Gastrocnemius medialis (tissue), 4 donors: ENCODE results near the gene SPSB1. TPM values are rescaled to one million over a fixed set of nuclear protein-coding genes. Genes with fewer than 3 reads are reported as not detected.
A peak's percentile ranks its signal among the peaks of the same experiment; 100 is the strongest.
"Not testable (repeated sequence)": the region's sequence is repeated elsewhere in the genome, so short reads cannot be mapped to it uniquely, and the experiment has no call there.

Experiments used
- ATAC-seq, 2 donors: fragments of 150-250 bp; one replicate each; pipeline ENCODE4 v1.9.1; 2016
- DNase-seq, 2 donors: peaks; one replicate each; pipeline ENCODE4 v3.0.0-alpha.2; 2019
- H3K27ac ChIP-seq, 4 donors: fragments of 200-600 bp; sonication (generic); 1 replicate in 1 of 4; 2 replicates in 3 of 4; pipeline ENCODE4 v1.5.1; 2016 to 2018; ENCODE audit warnings: mild to moderate bottlenecking in 2 of 4, moderate library complexity in 1 of 4
- H3K27me3 ChIP-seq, 3 donors: fragments of 200-600 bp; sonication (generic) in 2 of 3; 1 replicate in 1 of 3; 2 replicates in 2 of 3; pipeline versions ENCODE4 v1.5.1 to v1.6.0; 2016 to 2019; ENCODE audit warnings: mild to moderate bottlenecking in 1 of 3, moderate library complexity in 1 of 3
- H3K36me3 ChIP-seq, 2 donors: fragments of 200-600 bp; sonication (generic) in 1 of 2; one replicate each; pipeline ENCODE4 v1.5.1; 2017 to 2018
- H3K4me1 ChIP-seq, 2 donors: fragments of 200-600 bp; sonication (generic) in 1 of 2; one replicate each; pipeline ENCODE4 v1.5.1; 2016 to 2017; ENCODE audit warnings: mild to moderate bottlenecking in 2 of 2
- H3K4me3 ChIP-seq, 4 donors: fragments of 200-600 bp; sonication (generic) in 3 of 4; 1 replicate in 1 of 4; 2 replicates in 3 of 4; pipeline ENCODE4 v1.5.1; 2016 to 2019; ENCODE audit warnings: mild to moderate bottlenecking in 2 of 4
- H3K9me3 ChIP-seq, 3 donors: fragments of 200-600 bp; sonication (generic) in 2 of 3; 1 replicate in 1 of 3; 2 replicates in 2 of 3; pipeline ENCODE4 v1.5.1; 2016 to 2019
- CTCF ChIP-seq, 5 experiments: fragments of 450-650 bp in 3 of 5; fragments of 200-600 bp in 2 of 5; sonication (generic) in 2 of 5; IDR thresholded peaks in 4 of 5; conservative IDR thresholded peaks in 1 of 5; 1 replicate in 4 of 5; 2 replicates in 1 of 5; pipeline ENCODE4 v1.5.1; 2016 to 2019; ENCODE audit warnings: antibody characterized with exemption in 5 of 5, mild to moderate bottlenecking in 3 of 5, moderate library complexity in 3 of 5
- POLR2A ChIP-seq, 2 donors: fragments of 450-650 bp; IDR thresholded peaks; one replicate each; pipeline ENCODE4 v1.6.1; 2017; ENCODE audit warnings: antibody characterized with exemption in 2 of 2, mild to moderate bottlenecking in 2 of 2, moderate library complexity in 2 of 2
- in situ Hi-C, 4 donors: fragments of 200-750 bp; cut with MboI; loops; one replicate each; pipeline versions ENCODE4 v1.15.0 to v1.8.0; 2017; ENCODE audit warnings: low sequenced_read_pairs in 4 of 4
- intact Hi-C: fragments of 100-400 bp; cut with DNase I; formaldehyde crosslinking; loops from one replicate; pipeline ENCODE4 v1.15.1; 2023; ENCODE audit warnings: low total_unique reads
- total RNA-seq, 4 donors: library from RNA; depleted of rRNA; stranded (reverse); fragments of >200 nt; gene quantifications; one replicate each; pipeline versions ENCODE4 v1.1.0 to v1.2.3, GENCODE V29; 2016

SPSB1 gene
- total RNA-seq, 4 donors from 2014 or later = 40.4 to 161 (median 56.6) TPM

GRCh38 chr1:9384128-9384527 lies 91.4 kb downstream of the SPSB1 start:
- intact Hi-C loops (loop anchor here (2.0 kb wide), 2 partner anchors 53 to 93 kb away; no protein-coding TSS in a partner anchor), in situ Hi-C loops (no loop called here)
- Histone ChIP-seq H3K27ac (peak overlapping the region; percentile 87 to 96 (median 90)), H3K36me3 (no peaks in the 10 kb centered on the region), H3K27me3 (no peaks in the 10 kb centered on the region), H3K4me3 (peak overlapping the region in 2 of 4 donors; percentile 13 to 19), H3K4me1 (peaks cover 33 to 35% of the 10 kb centered on the region in 2 donors), H3K9me3 (no peaks in the 10 kb centered on the region)
- ATAC-seq = peak; percentile 20 to 44
- TF ChIP-seq CTCF (IDR thresholded peaks at IDR 0.05 in 4 of 5, conservative IDR thresholded peaks at IDR 0.05 in 1 of 5) = no peak
- no peak for TF ChIP-seq POLR2A (IDR thresholded peaks at IDR 0.05)
- peak in 1 of 2 donors; percentile 66 for DNase-seq

- in situ Hi-C loops = no loop called here
- Histone ChIP-seq H3K36me3 (no peaks in the 10 kb centered on the region), H3K27ac (peak overlapping the region; percentile 87 to 96 (median 90)), H3K9me3 (no peaks in the 10 kb centered on the region), H3K4me3 (peak overlapping the region in 2 of 4 donors; percentile 13 to 19), H3K27me3 (no peaks in the 10 kb centered on the region), H3K4me1 (peaks cover 33 to 36% of the 10 kb centered on the region in 2 donors)
- intact Hi-C loops = loop anchor here (2.0 kb wide), 2 partner anchors 52 to 94 kb away; no protein-coding TSS in a partner anchor
- DNase-seq (peak; percentile 88 to 94), ATAC-seq (peak; percentile 87 to 90)
- TF ChIP-seq CTCF (IDR thresholded peaks at IDR 0.05 in 4 of 5, conservative IDR thresholded peaks at IDR 0.05 in 1 of 5) (peak in 1 of 5 experiments; percentile 42), POLR2A (IDR thresholded peaks at IDR 0.05) (peak; percentile 45 to 57)
Observed at GRCh38 chr1:9384751-9385245, 92.1 kb downstream of the SPSB1 start.

- DNase-seq, ATAC-seq, H3K9me3 ChIP-seq, H3K4me3 ChIP-seq, H3K36me3 ChIP-seq, H3K27me3 ChIP-seq, in situ Hi-C loops: not testable (repeated sequence)
- peak overlapping the region; percentile 87 to 96 (median 90) for H3K27ac ChIP-seq
- peaks cover 33 to 36% of the 10 kb centered on the region in 2 donors for H3K4me1 ChIP-seq
- intact Hi-C loops = loop anchor here (2.0 kb wide), 2 partner anchors 51 to 95 kb away; no protein-coding TSS in a partner anchor
Observed at GRCh38 chr1:9385392-9385791, 92.7 kb downstream of the SPSB1 start.

DNA sequence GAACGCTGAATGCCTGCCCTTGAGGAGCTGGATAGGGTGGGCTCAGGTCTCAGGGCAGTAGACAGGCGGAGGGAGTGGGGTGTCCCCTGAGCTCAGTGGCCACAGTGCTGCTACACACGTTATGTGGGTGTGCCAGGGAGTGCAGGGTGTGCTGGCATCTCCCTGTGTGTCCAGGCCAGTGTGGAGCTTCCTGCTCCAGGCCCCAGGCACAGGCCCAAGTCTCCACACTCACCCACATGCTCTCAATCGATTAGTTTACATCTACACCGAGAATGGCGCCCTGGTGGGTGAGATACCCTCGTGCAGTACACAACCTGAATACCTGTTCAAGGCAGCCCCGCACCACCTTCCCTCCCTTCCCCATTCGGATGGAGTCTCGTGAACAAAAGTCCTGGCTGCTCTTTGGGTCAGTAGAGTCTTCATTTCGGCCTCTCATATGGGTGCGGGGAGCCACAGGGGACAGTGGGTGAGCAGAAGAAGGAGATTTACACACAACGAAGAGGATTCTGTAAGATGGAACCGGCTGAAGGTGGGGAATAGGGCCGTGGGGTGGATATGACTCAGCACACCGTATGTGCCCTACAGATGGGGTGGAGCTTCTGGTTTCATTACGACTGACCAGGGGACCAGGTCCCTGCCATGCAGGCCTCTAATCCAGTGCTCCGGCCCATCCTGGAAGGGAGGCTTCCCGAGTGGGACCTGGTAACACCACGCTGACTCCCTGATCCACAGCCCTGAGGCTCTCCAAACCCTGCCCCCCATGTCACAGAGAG lies 93.3 kb downstream of the SPSB1 start:
- Histone ChIP-seq H3K9me3 (no peaks in the 10 kb centered on the region), H3K4me1 (peaks cover 33 to 36% of the 10 kb centered on the region in 2 donors), H3K4me3 (no peak overlapping the region), H3K36me3 (no peaks in the 10 kb centered on the region), H3K27me3 (no peaks in the 10 kb centered on the region), H3K27ac (peak overlapping the region; percentile 87 to 96 (median 90))
- in situ Hi-C loops (no loop called here), intact Hi-C loops (loop anchor here (2.0 kb wide), 2 partner anchors 51 to 95 kb away; no protein-coding TSS in a partner anchor)
- ATAC-seq = no peak
- DNase-seq = no peak
- TF ChIP-seq CTCF (IDR thresholded peaks at IDR 0.05 in 4 of 5, conservative IDR thresholded peaks at IDR 0.05 in 1 of 5) = no peak
